Mesendoderm (in vitro differentiated cells): Measurements from ENCODE around the gene SLC35D3. TPM values are rescaled to one million over a fixed set of nuclear protein-coding genes. Genes with fewer than 3 reads are reported as not detected.
"Not testable (repeated sequence)": the region's sequence is repeated elsewhere in the genome, so short reads cannot be mapped to it uniquely, and the experiment has no call there.

Experiments
- DNase-seq: peaks from one replicate; pipeline ENCODE4 v3.0.0; 2013
- H2AK5ac ChIP-seq: 2 replicates; pipeline ENCODE4 v1.6.1; 2013; ENCODE audit warnings: low read length, inconsistent platforms
- H2BK120ac ChIP-seq: 2 replicates; pipeline ENCODE4 v1.6.1; 2013; ENCODE audit warnings: low read depth, mild to moderate bottlenecking, low read length, moderate library complexity, mixed read lengths
- H2BK15ac ChIP-seq: replicated peaks from 2 replicates; pipeline ENCODE4 v1.6.1; 2013; ENCODE audit warnings: low read depth, mild to moderate bottlenecking, moderate library complexity
- H2BK5ac ChIP-seq: 2 replicates; pipeline ENCODE4 v1.6.1; 2013; ENCODE audit warnings: low read length, inconsistent platforms
- H3K18ac ChIP-seq: 2 replicates; pipeline ENCODE4 v1.6.1; 2013; ENCODE audit warnings: mild to moderate bottlenecking, low read length, mixed read lengths
- H3K23ac ChIP-seq: one replicate; pipeline ENCODE4 v1.6.1; 2013; ENCODE audit warnings: low read length
- H3K27ac ChIP-seq: 2 replicates; pipeline ENCODE4 v1.5.1; 2013; ENCODE audit warnings: low read depth, mild to moderate bottlenecking, inconsistent platforms, low read length, moderate library complexity
- H3K27me3 ChIP-seq: 2 replicates; pipeline ENCODE4 v1.6.1; 2013; ENCODE audit warnings: low read length, control low read depth, mild to moderate bottlenecking, inconsistent platforms; ENCODE audit not compliant: insufficient read depth, poor library complexity
- H3K36me3 ChIP-seq: 2 replicates; pipeline ENCODE4 v1.6.1; 2013; ENCODE audit warnings: low read length, inconsistent platforms; ENCODE audit not compliant: control insufficient read depth, insufficient read depth
- H3K4ac ChIP-seq: one replicate; pipeline ENCODE4 v1.6.1; 2013; ENCODE audit warnings: low read depth, mild to moderate bottlenecking, low read length, moderate library complexity
- H3K4me1 ChIP-seq: 2 replicates; pipeline ENCODE4 v1.6.1; 2013; ENCODE audit warnings: low read depth, low read length, inconsistent platforms; ENCODE audit not compliant: control insufficient read depth
- H3K4me2 ChIP-seq: 2 replicates; pipeline ENCODE4 v1.6.1; 2013; ENCODE audit warnings: low read length
- H3K4me3 ChIP-seq: 2 replicates; pipeline ENCODE4 v1.5.1; 2013; ENCODE audit warnings: mild to moderate bottlenecking, low read length
- H3K56ac ChIP-seq: one replicate; pipeline ENCODE4 v1.6.1; 2013; ENCODE audit warnings: low read length
- H3K79me1 ChIP-seq: 2 replicates; pipeline ENCODE4 v1.6.1; 2013; ENCODE audit warnings: low read length, inconsistent platforms
- H3K79me2 ChIP-seq: 2 replicates; pipeline ENCODE4 v1.6.1; 2013; ENCODE audit warnings: mild to moderate bottlenecking, low read length; ENCODE audit not compliant: control insufficient read depth, insufficient read depth
- H3K9ac ChIP-seq: 2 replicates; pipeline ENCODE4 v1.6.1; 2013; ENCODE audit warnings: low read length, inconsistent platforms
- H4K5ac ChIP-seq: one replicate; pipeline ENCODE4 v1.6.1; 2013; ENCODE audit warnings: low read length
- H4K8ac ChIP-seq: one replicate; pipeline ENCODE4 v1.6.1; 2013; ENCODE audit warnings: low read depth, mild to moderate bottlenecking, control low read depth, low read length, moderate library complexity
- WGBS: extraction: QIAGEN DNeasy Blood & Tissue Kit; methylation state at CpG from one replicate; pipeline ENCODE4 v1.1.7; 2013; ENCODE audit warnings: low lambda C conversion rate, missing lambda C conversion rate; ENCODE audit not compliant: insufficient coverage; ENCODE audit errors: extremely low coverage; 5-methylcytosine and 5-hydroxymethylcytosine counted together
- small RNA-seq: library from polyadenylated mRNA; stranded (forward); fragments of <200 nt; extraction: miRNeasy Mini kit (QIAGEN cat#:217004); gene quantifications from one replicate; pipeline ENCODE3, GENCODE V24; 2013; ENCODE audit not compliant: insufficient read depth

The SLC35D3 gene

DNA sequence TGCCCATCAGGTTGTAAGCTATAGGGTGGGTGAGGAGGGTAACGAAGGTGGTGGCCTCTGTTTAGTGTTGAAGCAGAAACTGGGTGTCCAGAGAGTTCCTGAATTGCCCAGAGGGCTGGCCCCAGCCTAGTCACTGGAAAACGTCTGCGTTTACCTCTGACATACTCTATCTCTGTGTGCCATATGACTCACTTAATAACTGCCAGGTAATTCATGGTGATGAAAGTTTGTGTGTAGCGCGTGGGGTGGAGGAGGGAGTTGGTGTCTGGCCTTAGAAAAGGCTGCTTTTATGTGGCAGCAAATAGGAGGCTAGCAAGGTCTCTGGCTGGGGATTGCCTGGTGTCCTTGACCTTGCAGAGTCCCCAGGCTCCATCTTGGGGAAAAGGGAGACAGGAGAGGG lies 47.3 kb downstream of the SLC35D3 start:
- H2BK15ac ChIP-seq = no peak overlapping the region
- H3K56ac ChIP-seq = no peak overlapping the region
- no peak overlapping the region for H3K18ac ChIP-seq
- H2BK5ac ChIP-seq = no peak overlapping the region
- no peak for DNase-seq
- H3K23ac ChIP-seq = no peak overlapping the region
- no peak overlapping the region for H3K4me3 ChIP-seq
- H3K36me3 ChIP-seq = no peaks in the 10 kb centered on the region
- H3K4me1 ChIP-seq = no peaks in the 10 kb centered on the region
- no peak overlapping the region for H3K4ac ChIP-seq
- no peak overlapping the region for H3K27ac ChIP-seq
- H3K9ac ChIP-seq = no peak overlapping the region
- H4K5ac ChIP-seq = no peak overlapping the region
- H3K79me1 ChIP-seq = no peaks in the 10 kb centered on the region
- no peak overlapping the region for H4K8ac ChIP-seq
- no peak overlapping the region for H2AK5ac ChIP-seq
- H3K4me2 ChIP-seq = no peak overlapping the region
- H3K79me2 ChIP-seq = no peaks in the 10 kb centered on the region
- H3K27me3 ChIP-seq = no peaks in the 10 kb centered on the region
- H2BK120ac ChIP-seq = no peak overlapping the region
- WGBS = no CpG with 5 or more reads among the region's 5 CpGs

DNA sequence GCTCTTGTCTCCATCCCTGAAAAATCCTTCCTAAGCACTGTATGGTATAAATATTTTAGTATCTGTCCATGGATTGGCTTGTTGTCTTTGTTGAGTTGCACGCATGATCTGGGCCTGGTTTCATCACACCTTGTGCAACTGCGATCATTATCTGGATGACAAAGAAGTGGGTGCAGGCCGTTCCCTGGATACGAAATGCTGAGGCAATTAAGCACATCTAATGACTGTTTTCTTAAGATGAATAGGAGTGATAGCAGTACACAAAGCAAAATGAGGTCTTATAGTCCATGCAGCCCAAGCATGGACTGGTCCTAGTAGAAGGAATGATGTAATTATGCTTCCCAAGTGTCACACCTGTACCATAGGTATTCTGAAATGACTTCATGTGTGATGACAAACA lies 47.8 kb downstream of the SLC35D3 start:
- H3K4ac ChIP-seq = no peak overlapping the region
- no peak overlapping the region for H3K23ac ChIP-seq
- no peaks in the 10 kb centered on the region for H3K27me3 ChIP-seq
- no peak overlapping the region for H4K8ac ChIP-seq
- H3K4me3 ChIP-seq = no peak overlapping the region
- no peak overlapping the region for H2BK15ac ChIP-seq
- no peak overlapping the region for H3K18ac ChIP-seq
- H3K79me1 ChIP-seq = no peaks in the 10 kb centered on the region
- no peak overlapping the region for H4K5ac ChIP-seq
- H3K4me1 ChIP-seq = no peaks in the 10 kb centered on the region
- no peak overlapping the region for H3K56ac ChIP-seq
- H2BK5ac ChIP-seq = no peak overlapping the region
- no peak for DNase-seq
- H3K4me2 ChIP-seq = no peak overlapping the region
- no peaks in the 10 kb centered on the region for H3K36me3 ChIP-seq
- no peak overlapping the region for H2BK120ac ChIP-seq
- no peaks in the 10 kb centered on the region for H3K79me2 ChIP-seq
- no peak overlapping the region for H2AK5ac ChIP-seq
- no peak overlapping the region for H3K27ac ChIP-seq
- no peak overlapping the region for H3K9ac ChIP-seq
- WGBS = no CpG with 5 or more reads among the region's 4 CpGs

DNA sequence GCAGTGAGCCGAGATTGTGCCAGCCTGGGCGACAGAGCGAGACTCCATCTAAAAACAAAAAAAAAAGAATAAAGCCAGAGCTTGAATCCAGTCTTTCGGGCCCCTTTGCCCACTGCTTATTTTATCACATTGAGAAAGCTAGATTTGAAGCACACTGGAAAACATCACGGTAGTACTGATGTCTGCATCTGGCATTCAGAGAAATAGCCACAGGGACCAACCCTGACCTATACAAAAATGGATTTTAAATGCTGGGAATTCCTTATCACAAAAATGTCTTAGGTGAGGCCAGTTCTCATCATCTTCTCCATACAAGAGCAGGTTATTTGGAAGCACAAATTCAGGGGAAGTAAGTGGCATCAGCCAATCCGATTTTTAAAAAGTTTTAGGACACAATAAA lies 49.5 kb downstream of the SLC35D3 start:
- H3K79me1 ChIP-seq = no peaks in the 10 kb centered on the region

GRCh38 chr6:136973781-136974180 lies 51.7 kb downstream of the SLC35D3 start:
- not testable (repeated sequence) for H4K8ac ChIP-seq, H3K4ac ChIP-seq, H3K79me2 ChIP-seq, H2BK15ac ChIP-seq, H3K9ac ChIP-seq, H3K56ac ChIP-seq, H2BK120ac ChIP-seq, H2BK5ac ChIP-seq, H3K27me3 ChIP-seq, H3K27ac ChIP-seq, H3K23ac ChIP-seq, H3K36me3 ChIP-seq, DNase-seq, H3K4me1 ChIP-seq, H4K5ac ChIP-seq, H3K4me3 ChIP-seq, H3K79me1 ChIP-seq, H2AK5ac ChIP-seq, H3K4me2 ChIP-seq, H3K18ac ChIP-seq
- no CpG with 5 or more reads among the region's 8 CpGs for WGBS

More for the DNA sequence above, 49.5 kb downstream of the SLC35D3 start:
- H2BK5ac ChIP-seq = no peak overlapping the region
- no peaks in the 10 kb centered on the region for H3K4me1 ChIP-seq
- no peak overlapping the region for H2BK120ac ChIP-seq
- H4K5ac ChIP-seq = no peak overlapping the region
- no peak overlapping the region for H3K4me3 ChIP-seq
- H3K18ac ChIP-seq = no peak overlapping the region
- WGBS = no CpG with 5 or more reads among the region's 6 CpGs
- H3K4me2 ChIP-seq = no peak overlapping the region
- no peak overlapping the region for H3K23ac ChIP-seq
- no peak overlapping the region for H3K4ac ChIP-seq
- no peak overlapping the region for H3K9ac ChIP-seq
- H2BK15ac ChIP-seq = no peak overlapping the region
- no peak overlapping the region for H3K56ac ChIP-seq
- H2AK5ac ChIP-seq = no peak overlapping the region
- no peak overlapping the region for H3K27ac ChIP-seq
- H3K36me3 ChIP-seq = no peaks in the 10 kb centered on the region
- H4K8ac ChIP-seq = no peak overlapping the region
- no peak for DNase-seq
- no peaks in the 10 kb centered on the region for H3K79me2 ChIP-seq
- H3K27me3 ChIP-seq = no peaks in the 10 kb centered on the region

Small RNA genes within 50 kb of the gene (small RNA-seq; reads per million reads assigned to genes)
- gene RF00019 = not detected
- not detected for gene RPL35AP3
